ENCODE results near the gene POU2F2.

Gene POU2F2

DNA sequence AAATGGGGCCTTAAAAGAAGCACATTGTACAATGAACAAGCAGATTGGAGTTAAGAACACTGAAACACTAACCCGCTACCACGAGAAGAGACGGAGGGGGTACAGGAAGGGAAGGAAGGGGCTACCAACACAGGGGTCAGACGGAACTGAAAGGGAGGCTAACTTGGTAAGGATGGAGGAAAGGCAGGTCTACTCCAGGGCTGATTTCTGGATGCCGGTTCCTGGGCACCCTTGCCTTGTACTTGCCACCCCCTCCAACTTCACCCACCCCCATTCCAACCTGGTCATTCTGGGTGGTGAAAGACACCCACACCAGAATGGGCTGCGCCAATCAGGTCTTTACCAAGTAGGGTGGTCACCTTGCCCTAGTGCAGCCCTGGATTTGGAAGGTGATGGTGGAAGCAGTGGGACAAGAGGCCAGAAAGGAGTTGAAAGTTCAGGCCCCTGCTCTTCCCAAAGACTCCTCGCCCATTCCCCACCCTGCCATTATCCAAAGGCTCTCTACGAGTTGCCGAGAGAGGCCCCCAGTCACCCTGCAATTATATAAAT is 46.0 kb downstream of the POU2F2 start:
- DNase-seq (ENCODE audit: insufficient read length, low spot score) (no peak), FAIRE-seq (no peak)

DNA sequence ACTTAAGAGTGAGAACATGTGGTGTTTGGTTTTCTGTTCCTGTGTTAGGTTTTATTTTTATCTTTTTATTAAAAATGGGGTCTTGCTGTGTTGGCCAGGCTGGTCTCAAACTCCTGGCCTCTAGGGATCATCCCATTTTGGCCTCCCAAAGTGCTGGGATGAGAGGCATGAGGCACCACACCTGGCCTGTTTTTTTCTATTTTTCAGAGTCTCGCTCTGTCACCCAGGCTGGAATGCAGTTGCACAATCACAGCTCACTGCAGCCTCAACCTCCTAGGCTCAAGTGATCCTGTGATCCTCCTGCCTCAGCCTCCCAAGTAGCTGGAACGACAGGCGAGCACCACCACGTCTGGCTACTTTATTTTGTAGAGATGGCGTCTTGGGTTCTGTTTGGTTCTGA is 48.7 kb downstream of the POU2F2 start:
- FAIRE-seq = no peak
- no peak for DNase-seq (ENCODE audit: insufficient read length, low spot score)

DNA sequence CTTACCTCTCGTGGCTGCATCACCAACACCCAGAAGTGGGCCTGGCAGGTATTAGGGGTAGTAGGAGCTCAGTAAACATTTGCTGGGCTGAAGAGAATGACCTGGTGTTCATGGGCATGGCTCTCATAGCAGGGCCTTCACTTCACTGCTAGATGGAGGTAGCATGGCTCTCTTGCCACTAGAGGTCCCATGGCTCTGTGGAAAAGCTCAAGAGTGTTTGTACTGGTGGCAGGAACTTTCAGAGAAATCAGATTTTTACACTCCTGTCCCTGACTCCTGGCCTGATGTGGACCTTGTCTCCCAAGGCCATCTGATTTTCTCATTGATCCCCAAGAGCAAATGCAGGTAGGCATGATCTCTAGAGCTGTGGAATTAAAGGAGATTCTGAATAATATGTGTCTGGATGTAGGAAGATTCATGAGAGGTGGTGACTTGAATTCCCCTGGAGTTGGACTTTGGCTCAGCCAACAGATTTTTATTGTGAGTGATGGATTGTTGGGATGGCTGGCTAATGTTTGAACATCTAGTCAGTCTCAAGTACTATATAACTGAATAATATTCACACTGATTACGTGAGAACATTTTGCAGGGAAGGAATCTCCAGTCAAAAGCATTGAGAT is 50.6 kb downstream of the POU2F2 start:
- peak; percentile 28 for FAIRE-seq
- DNase-seq (ENCODE audit: insufficient read length, low spot score) = peak; percentile 50

DNA sequence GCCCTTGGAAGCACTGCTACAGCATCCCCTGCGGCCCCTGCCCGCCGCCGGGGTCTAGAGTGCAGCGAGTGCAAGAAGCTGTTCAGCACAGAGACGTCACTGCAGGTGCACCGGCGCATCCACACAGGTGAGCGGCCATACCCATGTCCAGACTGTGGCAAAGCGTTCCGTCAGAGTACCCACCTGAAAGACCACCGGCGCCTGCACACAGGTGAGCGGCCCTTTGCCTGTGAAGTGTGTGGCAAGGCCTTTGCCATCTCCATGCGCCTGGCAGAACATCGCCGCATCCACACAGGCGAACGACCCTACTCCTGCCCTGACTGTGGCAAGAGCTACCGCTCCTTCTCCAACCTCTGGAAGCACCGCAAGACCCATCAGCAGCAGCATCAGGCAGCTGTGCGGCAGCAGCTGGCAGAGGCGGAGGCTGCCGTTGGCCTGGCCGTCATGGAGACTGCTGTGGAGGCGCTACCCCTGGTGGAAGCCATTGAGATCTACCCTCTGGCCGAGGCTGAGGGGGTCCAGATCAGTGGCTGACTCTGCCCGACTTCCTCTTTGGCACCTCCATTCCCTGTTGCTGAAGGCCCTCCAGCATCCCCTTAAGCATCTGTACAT is 51.4 kb downstream of the POU2F2 start:
- FAIRE-seq (no peak), DNase-seq (ENCODE audit: insufficient read length, low spot score) (no peak)

DNA sequence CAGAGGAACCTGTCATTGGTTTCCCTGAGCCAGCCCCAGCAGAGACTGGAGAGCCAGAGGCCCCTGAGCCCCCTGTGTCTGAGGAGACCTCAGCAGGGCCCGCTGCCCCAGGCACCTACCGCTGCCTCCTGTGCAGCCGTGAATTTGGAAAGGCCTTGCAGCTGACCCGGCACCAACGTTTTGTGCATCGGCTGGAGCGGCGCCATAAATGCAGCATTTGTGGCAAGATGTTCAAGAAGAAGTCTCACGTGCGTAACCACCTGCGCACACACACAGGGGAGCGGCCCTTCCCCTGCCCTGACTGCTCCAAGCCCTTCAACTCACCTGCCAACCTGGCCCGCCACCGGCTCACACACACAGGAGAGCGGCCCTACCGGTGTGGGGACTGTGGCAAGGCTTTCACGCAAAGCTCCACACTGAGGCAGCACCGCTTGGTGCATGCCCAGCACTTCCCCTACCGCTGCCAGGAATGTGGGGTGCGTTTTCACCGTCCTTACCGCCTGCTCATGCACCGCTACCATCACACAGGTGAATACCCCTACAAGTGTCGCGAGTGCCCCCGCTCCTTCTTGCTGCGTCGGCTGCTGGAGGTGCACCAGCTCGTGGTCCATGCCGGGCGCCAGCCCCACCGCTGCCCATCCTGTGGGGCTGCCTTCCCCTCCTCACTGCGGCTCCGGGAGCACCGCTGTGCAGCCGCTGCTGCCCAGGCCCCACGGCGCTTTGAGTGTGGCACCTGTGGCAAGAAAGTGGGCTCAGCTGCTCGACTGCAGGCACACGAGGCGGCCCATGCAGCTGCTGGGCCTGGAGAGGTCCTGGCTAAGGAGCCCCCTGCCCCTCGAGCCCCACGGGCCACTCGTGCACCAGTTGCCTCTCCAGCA is 52.1 kb downstream of the POU2F2 start:
- DNase-seq (ENCODE audit: insufficient read length, low spot score) = no peak
- FAIRE-seq = no peak

DNA sequence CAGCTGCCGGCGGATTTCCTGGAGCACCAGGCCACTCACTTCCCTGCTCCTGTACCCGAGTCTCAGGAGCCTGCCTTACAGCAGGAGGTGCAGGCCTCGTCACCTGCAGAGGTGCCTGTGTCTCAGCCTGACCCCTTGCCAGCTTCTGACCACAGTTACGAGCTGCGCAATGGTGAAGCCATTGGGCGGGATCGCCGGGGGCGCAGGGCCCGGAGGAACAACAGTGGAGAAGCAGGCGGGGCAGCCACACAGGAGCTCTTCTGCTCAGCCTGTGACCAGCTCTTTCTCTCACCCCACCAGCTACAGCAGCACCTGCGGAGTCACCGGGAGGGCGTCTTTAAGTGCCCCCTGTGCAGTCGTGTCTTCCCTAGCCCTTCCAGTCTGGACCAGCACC is 53.0 kb downstream of the POU2F2 start:
- FAIRE-seq (no peak), DNase-seq (ENCODE audit: insufficient read length, low spot score) (no peak)

DNA sequence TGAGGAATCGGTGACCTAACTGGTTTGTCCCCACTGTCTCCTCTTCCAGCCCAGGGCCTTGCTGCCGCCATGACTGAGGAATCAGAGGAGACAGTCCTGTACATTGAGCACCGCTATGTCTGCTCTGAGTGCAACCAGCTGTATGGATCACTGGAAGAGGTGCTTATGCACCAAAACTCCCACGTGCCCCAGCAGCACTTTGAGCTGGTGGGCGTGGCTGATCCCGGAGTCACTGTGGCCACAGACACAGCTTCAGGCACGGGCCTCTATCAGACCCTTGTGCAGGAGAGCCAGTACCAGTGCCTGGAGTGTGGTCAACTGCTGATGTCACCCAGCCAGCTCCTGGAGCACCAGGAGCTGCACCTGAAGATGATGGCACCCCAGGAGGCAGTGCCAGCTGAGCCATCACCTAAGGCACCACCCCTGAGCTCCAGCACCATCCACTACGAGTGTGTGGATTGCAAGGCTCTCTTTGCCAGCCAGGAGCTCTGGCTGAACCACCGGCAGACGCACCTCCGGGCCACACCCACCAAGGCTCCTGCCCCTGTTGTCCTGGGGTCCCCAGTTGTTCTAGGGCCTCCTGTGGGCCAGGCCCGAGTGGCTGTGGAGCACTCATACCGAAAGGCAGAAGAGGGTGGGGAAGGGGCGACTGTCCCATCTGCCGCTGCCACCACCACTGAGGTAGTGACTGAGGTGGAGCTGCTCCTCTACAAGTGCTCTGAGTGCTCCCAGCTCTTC is 53.5 kb downstream of the POU2F2 start:
- FAIRE-seq (no peak), DNase-seq (ENCODE audit: insufficient read length, low spot score) (no peak)

DNA sequence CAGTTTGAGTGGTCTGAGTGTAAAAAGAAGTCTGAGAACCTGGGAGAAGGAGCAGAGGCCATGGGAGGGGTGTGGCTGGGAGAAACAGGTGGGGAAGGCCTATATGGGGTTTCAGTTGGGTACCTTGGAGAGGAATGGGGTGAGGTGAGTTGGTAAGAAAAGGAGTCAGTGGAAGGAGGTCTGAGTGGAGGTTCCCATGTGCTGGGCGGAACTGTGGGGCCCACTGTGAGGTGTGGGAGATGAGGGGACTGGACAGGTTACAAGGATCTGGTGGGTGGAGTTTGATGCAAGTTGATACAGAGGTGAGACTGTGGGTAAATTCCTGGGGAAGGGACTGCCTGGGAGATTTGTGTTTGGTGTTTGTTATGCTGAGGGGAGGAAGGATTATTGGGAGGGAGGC is 54.2 kb downstream of the POU2F2 start:
- FAIRE-seq (no peak), DNase-seq (ENCODE audit: insufficient read length, low spot score) (no peak)

DNA sequence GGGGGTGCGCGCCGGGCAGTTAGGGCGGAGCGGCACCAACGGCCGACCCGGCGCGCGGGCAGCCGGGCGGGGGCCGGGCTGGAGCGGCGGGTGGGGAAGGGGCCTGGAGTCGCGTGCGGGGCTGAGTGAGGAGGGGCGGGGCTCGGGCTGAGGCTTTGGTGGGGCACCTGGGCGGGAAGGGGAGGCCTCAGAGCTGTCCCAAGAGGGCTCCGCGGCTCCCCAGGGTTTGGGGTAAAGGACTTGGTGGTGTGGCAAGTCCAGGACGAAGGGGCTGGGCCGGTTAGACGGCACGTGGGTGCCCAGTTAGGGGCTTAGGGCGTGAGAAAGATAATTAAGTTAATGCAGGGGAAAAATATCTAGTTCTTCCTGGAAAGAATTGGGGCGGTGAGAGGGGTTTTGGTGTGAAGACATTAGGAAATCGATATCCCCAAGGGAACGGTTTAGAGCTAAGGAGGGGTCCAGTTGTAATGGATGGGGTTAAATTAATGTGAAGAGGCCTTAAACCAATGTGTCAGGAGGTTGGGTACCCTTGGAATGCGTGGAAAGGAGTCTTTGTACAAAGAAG is 55.8 kb downstream of the POU2F2 start:
- DNase-seq (ENCODE audit: insufficient read length, low spot score) (no peak), FAIRE-seq (no peak)

DNA sequence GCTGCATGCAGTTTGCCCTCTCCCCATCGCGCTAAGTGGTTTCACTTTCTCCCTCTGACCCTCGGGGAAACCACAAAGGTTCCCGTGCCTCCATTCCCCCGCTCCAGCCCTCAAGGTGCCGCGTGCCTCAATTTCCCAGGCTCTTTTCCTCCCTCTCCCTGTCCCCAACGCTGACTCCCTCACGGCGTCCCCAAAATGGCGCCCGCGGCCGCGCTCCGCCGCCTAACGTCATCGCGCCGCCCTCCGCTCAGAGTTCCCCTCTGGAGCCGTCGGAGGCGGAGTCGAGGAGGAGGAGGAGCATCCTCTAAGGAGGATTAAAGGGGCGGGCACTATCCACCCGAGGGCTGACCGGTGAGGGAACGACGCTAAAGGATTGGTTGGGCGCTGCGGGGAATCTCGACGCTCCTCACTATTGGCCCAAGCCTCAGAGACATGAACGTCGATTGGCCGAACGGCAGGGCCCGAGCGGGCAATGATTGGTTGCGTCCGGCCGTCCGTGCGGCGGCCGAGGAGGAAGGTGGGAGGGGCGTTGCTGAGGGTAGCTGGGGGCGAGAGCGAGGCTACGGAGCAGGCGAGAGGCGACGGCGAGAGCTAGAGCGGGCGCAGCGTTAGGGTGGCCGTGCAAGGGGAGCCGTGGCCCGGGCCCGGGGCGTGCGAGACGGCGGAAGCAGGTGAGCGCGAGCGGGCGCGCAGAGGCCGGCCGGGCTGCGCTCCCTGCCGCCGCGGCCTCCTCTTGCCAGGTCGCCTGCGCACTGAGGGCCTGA is 56.4 kb downstream of the POU2F2 start, which contains the start of gene ZNF574:
Gene ZNF574 (plus strand): TSS at position 551 of the 764 bp plus-strand sequence. CDS start 2,441 bp downstream, outside the sequence.
- DNase-seq (ENCODE audit: insufficient read length, low spot score) (peak; percentile 99), FAIRE-seq (peak; percentile 100)

DNA sequence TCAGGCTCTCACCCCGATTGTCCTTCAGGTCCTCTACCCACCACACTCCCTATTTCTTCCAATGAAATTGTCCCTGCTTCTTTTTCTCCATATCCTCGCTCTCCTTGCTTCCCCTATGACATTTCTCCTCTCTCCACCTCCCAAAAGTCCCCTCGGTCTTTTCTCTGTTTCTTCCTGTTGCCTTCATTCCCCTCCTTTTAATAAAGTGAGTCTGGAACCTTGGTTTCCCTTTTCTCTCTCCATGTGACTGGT is 57.0 kb downstream of the POU2F2 start:
- FAIRE-seq = no peak
- DNase-seq (ENCODE audit: insufficient read length, low spot score) = no peak

DNA sequence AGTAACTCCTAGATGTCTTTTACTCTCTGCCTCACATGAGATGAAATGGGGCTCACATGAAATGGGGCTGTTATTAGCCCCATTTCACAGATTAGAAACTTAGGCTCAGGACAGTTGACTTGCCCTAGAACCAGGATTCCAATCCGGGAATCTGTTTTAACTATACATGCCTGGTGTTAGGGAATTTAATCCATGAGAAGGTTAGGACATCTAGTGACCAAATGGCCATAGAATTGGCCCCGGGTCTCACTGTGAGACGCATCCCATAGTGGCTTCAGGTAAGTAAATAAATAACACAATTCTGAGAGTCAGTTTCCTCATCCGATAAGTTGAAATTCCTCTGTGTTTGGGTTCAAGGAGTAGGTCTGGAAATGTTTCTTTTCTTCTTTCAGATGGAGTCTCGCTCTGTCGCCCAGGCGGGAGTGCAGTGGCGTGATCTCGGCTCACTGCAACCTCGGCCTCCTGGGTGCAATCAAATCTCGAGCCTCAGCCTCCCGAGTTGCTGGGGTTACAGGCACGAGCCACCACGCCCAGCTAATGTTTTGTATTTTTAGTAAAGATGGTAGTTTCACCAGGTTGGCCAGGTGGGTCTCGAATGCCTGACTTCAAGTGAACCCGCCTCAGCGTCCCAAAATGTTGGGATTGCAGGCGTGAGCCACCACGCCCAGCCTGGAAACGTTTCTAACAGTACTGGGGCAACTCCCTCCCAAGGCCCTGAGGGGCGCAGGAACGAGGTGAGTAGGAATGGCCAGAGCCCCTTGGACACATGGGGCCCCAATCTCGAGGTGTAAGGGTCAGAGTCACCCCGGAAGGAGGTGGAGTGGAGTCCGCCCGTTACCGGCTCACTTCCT is 57.5 kb downstream of the POU2F2 start:
- DNase-seq (ENCODE audit: insufficient read length, low spot score) = peak; percentile 58
- FAIRE-seq = peak; percentile 20

DNA sequence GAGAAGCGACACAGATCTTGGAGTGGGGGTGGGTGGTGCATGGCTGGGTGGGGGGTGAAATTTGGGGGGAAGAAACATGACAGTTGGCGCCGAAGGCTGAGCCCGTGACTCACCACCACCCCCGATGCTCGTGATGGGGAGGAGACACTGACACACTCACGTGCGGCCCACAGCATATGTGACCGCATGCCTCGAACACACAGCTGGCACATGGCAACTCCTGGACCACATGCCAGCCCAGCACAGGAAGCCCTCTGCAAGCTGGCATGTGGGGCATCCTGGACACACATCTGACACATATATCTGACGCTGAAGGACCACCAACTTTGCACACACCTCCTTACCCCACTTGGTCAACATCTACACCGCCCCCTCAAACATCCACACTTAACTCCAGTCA is 61.0 kb downstream of the POU2F2 start:
- no peak for FAIRE-seq
- no peak for DNase-seq (ENCODE audit: insufficient read length, low spot score)

DNA sequence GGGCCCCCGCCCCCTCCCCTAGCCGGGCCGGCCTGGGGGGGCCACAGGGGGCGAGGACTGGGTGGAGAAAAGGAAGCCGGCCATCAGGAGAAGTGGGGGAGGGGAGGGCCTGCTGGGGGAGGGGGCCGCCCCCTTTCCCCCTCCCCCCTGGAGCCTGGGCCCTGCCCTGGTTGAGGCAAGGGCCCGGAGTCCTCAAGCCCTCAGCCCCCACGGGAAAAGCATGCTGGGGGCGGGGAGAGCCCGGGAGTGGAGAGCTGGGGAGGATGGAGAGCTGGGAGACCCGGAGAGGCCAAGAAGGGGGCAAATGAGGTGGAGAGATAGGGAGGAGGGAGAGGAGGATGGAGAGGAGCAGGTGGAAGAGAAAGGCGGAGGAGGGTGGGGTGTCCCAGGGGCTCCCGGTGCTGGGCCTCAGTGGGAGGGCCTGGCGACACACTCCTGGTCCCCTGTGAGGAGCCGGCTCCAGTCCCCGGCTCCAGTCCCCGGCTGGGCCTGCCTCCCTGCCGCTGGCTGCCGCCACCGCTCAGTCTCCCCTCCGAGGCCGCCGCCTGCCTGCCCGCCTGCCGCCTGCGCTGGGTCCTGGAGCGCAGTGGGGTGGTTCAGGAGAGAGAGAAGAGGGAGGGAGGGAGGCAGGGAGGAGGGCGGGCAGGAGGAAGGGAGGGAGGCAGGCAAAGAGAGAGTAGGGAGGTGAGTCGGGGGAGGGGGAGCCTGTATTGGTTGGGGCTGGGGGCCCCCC is 62.5 kb downstream of the POU2F2 start, which contains the start of gene GRIK5:
Gene GRIK5 (minus strand): TSS at position 588 of the 733 bp plus-strand sequence. CDS start 4,436 bp downstream, outside the sequence.
- DNase-seq (ENCODE audit: insufficient read length, low spot score) (no peak), FAIRE-seq (no peak)

DNA sequence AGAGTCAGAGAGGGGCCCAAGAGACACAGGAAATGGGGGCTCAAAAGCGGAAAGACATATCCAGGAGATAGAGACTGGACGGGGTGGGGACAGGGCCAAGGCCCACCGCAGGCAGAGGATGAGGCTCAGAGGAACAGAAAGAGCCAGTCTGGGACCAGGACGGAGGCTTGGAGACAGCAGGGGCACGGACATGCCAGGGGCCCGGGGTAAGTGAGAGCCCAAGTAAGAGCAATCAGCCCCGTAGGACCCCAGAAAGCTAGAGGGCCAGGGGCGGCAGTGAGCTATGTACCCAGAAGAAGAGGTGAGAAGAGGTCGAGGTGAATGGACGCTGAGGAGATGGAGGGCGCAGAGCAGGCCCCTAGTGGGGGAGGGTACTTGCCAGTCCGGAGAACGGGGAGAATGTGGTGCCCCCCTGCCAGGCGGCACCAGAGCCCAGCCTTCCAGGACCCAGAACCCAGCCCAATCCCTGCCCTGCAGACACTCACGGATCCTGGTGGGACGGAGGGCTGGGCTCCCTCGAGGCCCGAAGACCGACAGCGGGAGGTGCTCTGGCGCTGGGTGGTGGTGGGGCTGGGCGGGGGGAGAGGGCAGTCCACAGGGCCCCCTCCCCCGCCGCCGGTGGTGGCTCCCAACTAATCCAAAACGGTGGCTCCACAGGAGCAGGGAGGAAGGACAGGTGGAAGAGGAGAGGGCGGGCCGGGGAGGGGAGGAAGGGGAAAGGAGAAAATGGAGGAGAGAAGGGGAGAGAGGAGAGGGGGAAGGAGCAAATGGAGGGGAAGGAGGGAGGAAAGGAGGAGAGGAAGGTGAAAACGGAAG is 63.3 kb downstream of the POU2F2 start:
- FAIRE-seq = no peak

DNA sequence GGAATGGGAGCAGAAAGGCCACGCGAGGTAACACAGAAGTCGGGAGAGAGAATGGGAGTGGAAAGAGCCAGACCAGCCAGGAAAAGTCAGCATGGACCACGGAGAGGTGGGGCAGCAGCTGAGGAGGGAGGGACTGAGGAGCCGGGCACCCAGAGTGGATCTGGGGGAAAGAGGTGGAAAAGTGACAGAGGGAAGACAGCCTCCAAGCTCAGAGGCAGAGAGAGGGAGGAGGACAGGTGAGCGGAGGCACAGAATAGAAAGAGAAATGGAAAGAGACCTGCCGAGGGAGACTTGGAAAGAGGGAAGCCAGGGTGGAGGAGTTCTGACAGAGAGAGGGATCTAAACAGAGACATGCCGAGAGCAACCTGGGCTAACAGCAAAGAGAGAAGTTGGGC is 63.9 kb downstream of the POU2F2 start:
- FAIRE-seq (no peak), DNase-seq (ENCODE audit: insufficient read length, low spot score) (no peak)

More for the DNA sequence above, 63.3 kb downstream of the POU2F2 start:
- DNase-seq (ENCODE audit: insufficient read length, low spot score) = no peak

DNA sequence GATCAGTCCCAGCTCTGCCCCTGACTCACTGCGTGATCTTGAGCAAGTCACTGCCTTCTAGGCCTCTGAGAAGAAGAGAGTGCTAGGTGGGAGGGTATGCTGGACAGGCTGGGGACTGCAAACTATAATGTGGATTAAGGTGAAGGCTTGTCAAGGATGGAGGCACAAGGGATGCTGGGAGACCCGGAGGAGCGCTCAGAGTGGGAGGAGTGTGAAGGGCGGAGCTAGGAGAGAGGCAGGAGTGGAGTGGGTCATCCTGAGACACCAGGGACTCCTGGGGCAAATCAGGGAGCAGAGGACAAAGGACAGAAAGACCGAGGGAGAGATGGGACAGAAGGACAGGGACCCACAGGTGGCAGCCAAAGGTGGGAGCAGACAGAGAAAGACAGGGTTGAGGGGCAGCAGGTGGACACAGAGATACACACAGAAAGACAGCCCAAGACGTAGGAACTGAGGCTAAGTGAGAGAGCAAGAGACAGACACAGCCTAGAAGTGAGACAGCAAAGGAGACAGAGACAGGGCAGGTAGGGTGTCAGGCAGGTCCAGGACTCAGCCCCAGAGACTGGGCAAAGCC is 64.8 kb downstream of the POU2F2 start:
- DNase-seq (ENCODE audit: insufficient read length, low spot score) = no peak
- no peak for FAIRE-seq
